Keratinocyte (primary cell): ENCODE measurements around the gene PHACTR1. TPM values are rescaled to one million over a fixed set of nuclear protein-coding genes. Genes with fewer than 3 reads are reported as not detected.

ENCODE experiments used
- DNase-seq: peaks from one replicate; pipeline ENCODE4 v3.0.0-alpha.2; 2011; ENCODE audit warnings: low read depth, missing footprints, low spot score
- FAIRE-seq: peaks from 2 replicates; lab custom pipeline; 2011; peaks lifted over from hg19 to GRCh38; lab: Jason Lieb, UNC
- H2AFZ ChIP-seq: 2 replicates; pipeline ENCODE4 v1.6.0; 2012; ENCODE audit warnings: low read length, control low read depth, inconsistent platforms; ENCODE audit not compliant: control insufficient read depth
- H3K27ac ChIP-seq: 2 replicates; pipeline ENCODE4 v1.5.1; 2011; ENCODE audit warnings: low read length; ENCODE audit not compliant: control insufficient read depth, insufficient read depth
- H3K27me3 ChIP-seq: 3 replicates; pipeline ENCODE4 v1.6.0; 2011; ENCODE audit warnings: low read length; ENCODE audit not compliant: control insufficient read depth, insufficient read depth; ENCODE audit errors: extremely low read depth
- H3K36me3 ChIP-seq, 2 experiments: 2 replicates in 1 of 2; 3 replicates in 1 of 2; pipeline ENCODE4 v1.5.1; 2011; ENCODE audit warnings: low read length in 2 of 2, mild to moderate bottlenecking in 1 of 2; ENCODE audit not compliant: control insufficient read depth in 2 of 2, insufficient read depth in 2 of 2; ENCODE audit errors: extremely low read depth in 1 of 2
- H3K4me1 ChIP-seq: 3 replicates; pipeline ENCODE4 v1.5.1; 2011; ENCODE audit warnings: low read length; ENCODE audit not compliant: control insufficient read depth, insufficient read depth; ENCODE audit errors: extremely low read depth
- H3K4me2 ChIP-seq: 3 replicates; pipeline ENCODE4 v1.6.0; 2011; ENCODE audit warnings: low read depth, low read length; ENCODE audit not compliant: control insufficient read depth, insufficient read depth; ENCODE audit errors: extremely low read depth
- H3K4me3 ChIP-seq, 3 experiments: fragments of 200-600 bp in 1 of 3; sonication (generic) in 1 of 3; 2 replicates in 2 of 3; 3 replicates in 1 of 3; pipeline ENCODE4 v1.5.1; 2011 to 2016; ENCODE audit warnings: low read length in 3 of 3, mild to moderate bottlenecking in 3 of 3, control low read depth in 2 of 3, inconsistent platforms in 1 of 3, low read depth in 1 of 3, mixed read lengths in 1 of 3, mixed run types in 1 of 3, moderate library complexity in 1 of 3; ENCODE audit not compliant: control insufficient read depth in 2 of 3, insufficient read depth in 2 of 3; ENCODE audit errors: extremely low read depth in 1 of 3
- H3K79me2 ChIP-seq: 2 replicates; pipeline ENCODE4 v1.6.0; 2012; ENCODE audit warnings: low read length; ENCODE audit not compliant: control insufficient read depth, insufficient read depth
- H3K9ac ChIP-seq: 3 replicates; pipeline ENCODE4 v1.6.0; 2011; ENCODE audit warnings: low read length; ENCODE audit not compliant: control insufficient read depth, insufficient read depth; ENCODE audit errors: extremely low read depth
- H3K9me1 ChIP-seq: 3 replicates; pipeline ENCODE4 v1.6.0; 2011; ENCODE audit warnings: low read length; ENCODE audit not compliant: control insufficient read depth, insufficient read depth; ENCODE audit errors: extremely low read depth
- H3K9me3 ChIP-seq: 2 replicates; pipeline ENCODE4 v1.5.1; 2012; ENCODE audit warnings: low read depth, low read length; ENCODE audit not compliant: control insufficient read depth
- H4K20me1 ChIP-seq: 3 replicates; pipeline ENCODE4 v1.6.0; 2011; ENCODE audit warnings: low read length; ENCODE audit not compliant: control insufficient read depth, insufficient read depth; ENCODE audit errors: extremely low read depth
- CTCF ChIP-seq, 3 experiments: IDR thresholded peaks in 1 of 3; conservative IDR thresholded peaks in 1 of 3; optimal IDR thresholded peaks in 1 of 3; 2 replicates in 2 of 3; 3 replicates in 1 of 3; pipeline versions ENCODE3 to v1.5.1; 2011; ENCODE audit warnings: low read length in 3 of 3, mild to moderate bottlenecking in 3 of 3, moderate library complexity in 2 of 3, control low read depth in 1 of 3, inconsistent platforms in 1 of 3; ENCODE audit not compliant: insufficient read depth in 2 of 3; ENCODE audit errors: extremely low read depth in 1 of 3
- EZH2 ChIP-seq: IDR thresholded peaks from one replicate; pipeline ENCODE4 v1.6.1; 2012; ENCODE audit warnings: inconsistent platforms, mild to moderate bottlenecking, low read length, moderate library complexity
- dilution Hi-C: fragments of 300-500 bp; cut with MboI; formaldehyde crosslinking; loops from one replicate; pipeline ENCODE4 v1.7.0; 2020; ENCODE audit warnings: low sequenced_read_pairs; ENCODE audit not compliant: extremely low pct_ligation_motif_present
- polyA plus RNA-seq, 5 experiments: library from polyadenylated mRNA; depleted of rRNA in 3 of 5; stranded (reverse) in 3 of 5; stranded (forward) in 1 of 5; unstranded in 1 of 5; fragments of >200 nt; gene quantifications; 1 replicate in 1 of 5; 2 replicates in 3 of 5; 3 replicates in 1 of 5; pipeline versions ENCODE4 v1.2.1 to v1.2.3, GENCODE V29; 2011 to 2012; ENCODE audit warnings: missing spikeins in 2 of 5, low read depth in 1 of 5, low replicate concordance in 1 of 5

PHACTR1 gene
- polyA plus RNA-seq, 1 donor (not counting 4 experiments of a cell fraction or from before 2014, with no cell fraction given): 0.22 TPM

GRCh38 chr6:13226071-13226470, 509.5 kb downstream of the PHACTR1 start:
- no peak overlapping the region for H3K9ac ChIP-seq
- no peak for TF ChIP-seq CTCF (optimal IDR thresholded peaks at IDR 0.05 in 1 of 3, IDR thresholded peaks at IDR 0.05 in 1 of 3, conservative IDR thresholded peaks at IDR 0.05 in 1 of 3; ENCODE audit: extremely low read depth in 1 of 3, insufficient read depth in 2 of 3, low read length in 3 of 3)
- no peak for TF ChIP-seq EZH2
- dilution Hi-C loops: no loop called here
- no peaks in the 10 kb centered on the region for H3K27me3 ChIP-seq
- no peak overlapping the region for H3K27ac ChIP-seq
- DNase-seq (no peak), FAIRE-seq (no peak)
- no peaks in the 10 kb centered on the region for H3K9me3 ChIP-seq
- no peaks in the 10 kb centered on the region for H3K9me1 ChIP-seq
- H3K4me1 ChIP-seq: no peaks in the 10 kb centered on the region
- no peaks in the 10 kb centered on the region for H4K20me1 ChIP-seq
- no peak overlapping the region for H2AFZ ChIP-seq
- H3K79me2 ChIP-seq: no peaks in the 10 kb centered on the region
- H3K4me2 ChIP-seq: no peak overlapping the region
- no peak overlapping the region for H3K4me3 ChIP-seq
- H3K36me3 ChIP-seq: no peaks in the 10 kb centered on the region

GRCh38 chr6:13228264-13229204, 512.0 kb downstream of the PHACTR1 start:
- no peaks in the 10 kb centered on the region for H4K20me1 ChIP-seq
- no peak for TF ChIP-seq EZH2
- TF ChIP-seq CTCF (optimal IDR thresholded peaks at IDR 0.05 in 1 of 3, IDR thresholded peaks at IDR 0.05 in 1 of 3, conservative IDR thresholded peaks at IDR 0.05 in 1 of 3; ENCODE audit: extremely low read depth in 1 of 3, insufficient read depth in 2 of 3, low read length in 3 of 3): no peak
- no peak overlapping the region for H3K9ac ChIP-seq
- dilution Hi-C loops: no loop called here
- H3K9me1 ChIP-seq: no peaks in the 10 kb centered on the region
- no peaks in the 10 kb centered on the region for H3K9me3 ChIP-seq
- H3K4me2 ChIP-seq: no peak overlapping the region
- no peaks in the 10 kb centered on the region for H3K36me3 ChIP-seq
- no peaks in the 10 kb centered on the region for H3K79me2 ChIP-seq
- no peak overlapping the region for H2AFZ ChIP-seq
- DNase-seq: no peak
- FAIRE-seq: no peak
- H3K4me1 ChIP-seq: no peaks in the 10 kb centered on the region
- H3K27ac ChIP-seq: no peak overlapping the region
- no peak overlapping the region for H3K4me3 ChIP-seq
- H3K27me3 ChIP-seq: no peaks in the 10 kb centered on the region
